ENCODE results near the gene FNIP2.

- TF ChIP-seq ELF4 (IDR thresholded peaks at IDR 0.05) (no peak), TARDBP (IDR thresholded peaks at IDR 0.05) (no peak)
These were observed 173.1 kb downstream of the FNIP2 start for GRCh38 chr4:158941895-158942294.

Measured in HEK293T (cell line).